ENCODE data around the gene SEPHS1.

Gene SEPHS1

DNA sequence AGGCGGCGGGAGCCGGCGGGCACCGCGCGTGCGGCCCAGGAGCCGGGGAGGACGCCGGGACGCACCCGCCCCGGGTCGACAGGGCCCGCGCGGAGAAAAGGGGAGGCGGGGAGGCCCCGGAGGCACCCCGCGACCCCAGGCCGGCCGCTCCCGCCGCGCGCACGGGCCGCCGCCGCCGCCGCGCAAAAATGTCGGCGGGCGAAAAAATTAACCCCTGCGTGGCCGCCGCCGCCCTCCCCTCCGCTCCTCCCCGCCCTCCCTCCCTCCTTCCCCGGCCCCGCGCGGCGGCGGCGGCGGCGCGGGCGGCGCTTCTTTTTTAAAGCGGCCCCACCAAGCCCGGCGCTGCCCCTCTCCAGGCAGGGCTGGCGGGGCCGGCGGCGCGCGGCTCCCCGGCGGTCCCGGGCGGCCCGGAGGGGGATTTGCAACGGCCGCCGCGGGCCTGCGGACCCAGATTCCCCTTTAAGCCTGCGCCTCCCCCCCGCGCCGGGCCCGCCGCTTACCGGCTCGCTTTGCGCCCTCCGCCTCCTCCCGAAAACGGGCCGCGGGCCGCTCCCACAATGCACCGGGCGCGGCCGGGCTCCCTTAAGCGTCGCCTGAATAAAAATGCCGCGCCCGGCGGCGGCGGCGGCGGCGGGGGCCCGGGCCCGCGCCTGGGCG is 465 bp downstream of the SEPHS1 start:
- ChIA-PET POLR2A (no interaction called here), CTCF (no interaction called here)
- Histone ChIP-seq H3K4me1 (ENCODE audit: control insufficient read depth, insufficient read depth, low read length) (no peaks in the 10 kb centered on the region; the same call in 1 of the 2 replicates), H3K36me3 (ENCODE audit: control insufficient read depth in 2 of 2, insufficient read depth in 1 of 2, low read length in 2 of 2) (peaks cover 6 to 22% of the 10 kb centered on the region in 2 experiments), H3K9me3 (ENCODE audit: control insufficient read depth, insufficient read depth, low read depth, low read length) (no peaks in the 10 kb centered on the region), H3K4me3 (ENCODE audit: low read depth, low read length) (peak overlapping the region; percentile 66), H3K27ac (ENCODE audit: extremely low read depth, low read depth, low read length) (peak overlapping the region; percentile 98)
- TF ChIP-seq, protein P1, sequence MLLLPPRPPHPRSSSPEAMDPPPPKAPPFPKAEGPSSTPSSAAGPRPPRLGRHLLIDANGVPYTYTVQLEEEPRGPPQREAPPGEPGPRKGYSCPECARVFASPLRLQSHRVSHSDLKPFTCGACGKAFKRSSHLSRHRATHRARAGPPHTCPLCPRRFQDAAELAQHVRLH (tag by site-specific recombination; IDR thresholded peaks at IDR 0.05) = no peak
- TF ChIP-seq ZIC2 (tag by site-specific recombination; IDR thresholded peaks at IDR 0.05) = no peak
- no peak for TF ChIP-seq KLF10 (tag by site-specific recombination; IDR thresholded peaks at IDR 0.05)
- TF ChIP-seq ZNF184 (tag by site-specific recombination; IDR thresholded peaks at IDR 0.05) = no peak
- TF ChIP-seq HOXA7 (CRISPR knock-in tag; IDR thresholded peaks at IDR 0.05; ENCODE audit: borderline replicate concordance) = no peak
- peak; percentile 94 for TF ChIP-seq ZFP69B (tag by site-specific recombination; IDR thresholded peaks at IDR 0.05)
- TF ChIP-seq ZNF76 (tag by site-specific recombination; IDR thresholded peaks at IDR 0.05; ENCODE audit: borderline replicate concordance, low read depth) = peak; percentile 80
- peak; percentile 36 for TF ChIP-seq ZSCAN30 (tag by site-specific recombination; IDR thresholded peaks at IDR 0.05)
- TF ChIP-seq, protein P2, sequence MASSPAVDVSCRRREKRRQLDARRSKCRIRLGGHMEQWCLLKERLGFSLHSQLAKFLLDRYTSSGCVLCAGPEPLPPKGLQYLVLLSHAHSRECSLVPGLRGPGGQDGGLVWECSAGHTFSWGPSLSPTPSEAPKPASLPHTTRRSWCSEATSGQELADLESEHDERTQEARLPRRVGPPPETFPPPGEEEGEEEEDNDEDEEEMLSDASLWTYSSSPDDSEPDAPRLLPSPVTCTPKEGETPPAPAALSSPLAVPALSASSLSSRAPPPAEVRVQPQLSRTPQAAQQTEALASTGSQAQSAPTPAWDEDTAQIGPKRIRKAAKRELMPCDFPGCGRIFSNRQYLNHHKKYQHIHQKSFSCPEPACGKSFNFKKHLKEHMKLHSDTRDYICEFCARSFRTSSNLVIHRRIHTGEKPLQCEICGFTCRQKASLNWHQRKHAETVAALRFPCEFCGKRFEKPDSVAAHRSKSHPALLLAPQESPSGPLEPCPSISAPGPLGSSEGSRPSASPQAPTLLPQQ (tag by site-specific recombination; IDR thresholded peaks at IDR 0.05) = peak; percentile 98

DNA sequence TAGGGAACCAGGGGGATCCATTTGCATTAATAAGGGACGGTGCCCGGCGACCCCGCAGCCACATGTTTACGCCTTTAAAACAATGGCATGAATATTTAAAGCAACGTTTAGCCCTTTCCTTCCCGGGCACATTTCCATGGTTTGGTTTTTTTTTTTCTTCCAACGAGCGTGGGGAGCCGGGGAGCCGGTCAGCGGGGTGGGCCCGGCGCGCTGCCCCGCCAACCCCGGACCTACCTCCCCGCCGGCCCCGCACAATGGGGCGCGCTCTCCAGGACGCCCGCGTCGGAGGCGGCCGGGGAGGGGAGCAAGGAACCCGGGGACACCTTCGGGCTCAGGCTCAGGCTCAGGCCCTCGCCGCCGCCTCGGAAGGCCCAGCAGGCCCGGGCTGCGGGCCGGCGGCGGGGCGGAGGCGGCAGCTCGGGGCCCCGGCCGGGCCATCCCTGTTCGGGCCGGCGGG is 1.0 kb downstream of the SEPHS1 start:
- peak overlapping the region; percentile 66 for H3K4me3 ChIP-seq (ENCODE audit: low read depth, low read length)
- no peaks in the 10 kb centered on the region for H3K9me3 ChIP-seq (ENCODE audit: control insufficient read depth, insufficient read depth, low read depth, low read length)
- ChIA-PET POLR2A (no interaction called here), CTCF (no interaction called here)
- H3K4me1 ChIP-seq (ENCODE audit: control insufficient read depth, insufficient read depth, low read length) = no peaks in the 10 kb centered on the region; the same call in 1 of the 2 replicates
- H3K27ac ChIP-seq (ENCODE audit: extremely low read depth, low read depth, low read length) = peak overlapping the region; percentile 98
- peaks cover 10 to 25% of the 10 kb centered on the region in 2 experiments for H3K36me3 ChIP-seq (ENCODE audit: control insufficient read depth in 2 of 2, insufficient read depth in 1 of 2, low read length in 2 of 2)
- TF ChIP-seq KLF8 (tag by site-specific recombination; IDR thresholded peaks at IDR 0.05) (0 out of 2 replicates have a peak, but pooled peaks have one; percentile 16), ZNF114 (tag by site-specific recombination; IDR thresholded peaks at IDR 0.05) (no peak), ZBTB20 (tag by site-specific recombination; IDR thresholded peaks at IDR 0.05) (peak; percentile 96), ZNF324 (tag by site-specific recombination; IDR thresholded peaks at IDR 0.05) (no peak), ZBTB8A (tag by site-specific recombination; IDR thresholded peaks at IDR 0.05) (peak; percentile 79), ZNF660 (tag by site-specific recombination; IDR thresholded peaks at IDR 0.05) (peak; percentile 34; the same call in 1 of the 2 replicates), ZFP69B (tag by site-specific recombination; IDR thresholded peaks at IDR 0.05) (peak; percentile 80), ZBTB1 (tag by site-specific recombination; IDR thresholded peaks at IDR 0.05) (no peak), ZNF335 (tag by site-specific recombination; conservative IDR thresholded peaks at IDR 0.05) (peak; percentile 64), ZBTB48 (tag by site-specific recombination; IDR thresholded peaks at IDR 0.05) (peak; percentile 75), GLIS2 (tag by site-specific recombination; IDR thresholded peaks at IDR 0.05) (peak; percentile 78), ZNF266 (tag by site-specific recombination; IDR thresholded peaks at IDR 0.05; ENCODE audit: low read depth) (no peak), ZIC2 (tag by site-specific recombination; IDR thresholded peaks at IDR 0.05) (peak; percentile 64), AEBP2 (tag by site-specific recombination; IDR thresholded peaks at IDR 0.05; ENCODE audit: borderline replicate concordance) (no peak)
- TF ChIP-seq, protein P3, sequence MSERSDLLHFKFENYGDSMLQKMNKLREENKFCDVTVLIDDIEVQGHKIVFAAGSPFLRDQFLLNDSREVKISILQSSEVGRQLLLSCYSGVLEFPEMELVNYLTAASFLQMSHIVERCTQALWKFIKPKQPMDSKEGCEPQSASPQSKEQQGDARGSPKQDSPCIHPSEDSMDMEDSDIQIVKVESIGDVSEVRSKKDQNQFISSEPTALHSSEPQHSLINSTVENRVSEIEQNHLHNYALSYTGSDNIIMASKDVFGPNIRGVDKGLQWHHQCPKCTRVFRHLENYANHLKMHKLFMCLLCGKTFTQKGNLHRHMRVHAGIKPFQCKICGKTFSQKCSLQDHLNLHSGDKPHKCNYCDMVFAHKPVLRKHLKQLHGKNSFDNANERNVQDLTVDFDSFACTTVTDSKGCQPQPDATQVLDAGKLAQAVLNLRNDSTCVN (tag by site-specific recombination; optimal IDR thresholded peaks at IDR 0.05) = peak; percentile 60
- TF ChIP-seq, protein P4, sequence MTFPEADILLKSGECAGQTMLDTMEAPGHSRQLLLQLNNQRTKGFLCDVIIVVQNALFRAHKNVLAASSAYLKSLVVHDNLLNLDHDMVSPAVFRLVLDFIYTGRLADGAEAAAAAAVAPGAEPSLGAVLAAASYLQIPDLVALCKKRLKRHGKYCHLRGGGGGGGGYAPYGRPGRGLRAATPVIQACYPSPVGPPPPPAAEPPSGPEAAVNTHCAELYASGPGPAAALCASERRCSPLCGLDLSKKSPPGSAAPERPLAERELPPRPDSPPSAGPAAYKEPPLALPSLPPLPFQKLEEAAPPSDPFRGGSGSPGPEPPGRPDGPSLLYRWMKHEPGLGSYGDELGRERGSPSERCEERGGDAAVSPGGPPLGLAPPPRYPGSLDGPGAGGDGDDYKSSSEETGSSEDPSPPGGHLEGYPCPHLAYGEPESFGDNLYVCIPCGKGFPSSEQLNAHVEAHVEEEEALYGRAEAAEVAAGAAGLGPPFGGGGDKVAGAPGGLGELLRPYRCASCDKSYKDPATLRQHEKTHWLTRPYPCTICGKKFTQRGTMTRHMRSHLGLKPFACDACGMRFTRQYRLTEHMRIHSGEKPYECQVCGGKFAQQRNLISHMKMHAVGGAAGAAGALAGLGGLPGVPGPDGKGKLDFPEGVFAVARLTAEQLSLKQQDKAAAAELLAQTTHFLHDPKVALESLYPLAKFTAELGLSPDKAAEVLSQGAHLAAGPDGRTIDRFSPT (tag by site-specific recombination; IDR thresholded peaks at IDR 0.05) = no peak
- TF ChIP-seq, protein P2 (tag by site-specific recombination; IDR thresholded peaks at IDR 0.05) = peak; percentile 89
- TF ChIP-seq, protein P5, sequence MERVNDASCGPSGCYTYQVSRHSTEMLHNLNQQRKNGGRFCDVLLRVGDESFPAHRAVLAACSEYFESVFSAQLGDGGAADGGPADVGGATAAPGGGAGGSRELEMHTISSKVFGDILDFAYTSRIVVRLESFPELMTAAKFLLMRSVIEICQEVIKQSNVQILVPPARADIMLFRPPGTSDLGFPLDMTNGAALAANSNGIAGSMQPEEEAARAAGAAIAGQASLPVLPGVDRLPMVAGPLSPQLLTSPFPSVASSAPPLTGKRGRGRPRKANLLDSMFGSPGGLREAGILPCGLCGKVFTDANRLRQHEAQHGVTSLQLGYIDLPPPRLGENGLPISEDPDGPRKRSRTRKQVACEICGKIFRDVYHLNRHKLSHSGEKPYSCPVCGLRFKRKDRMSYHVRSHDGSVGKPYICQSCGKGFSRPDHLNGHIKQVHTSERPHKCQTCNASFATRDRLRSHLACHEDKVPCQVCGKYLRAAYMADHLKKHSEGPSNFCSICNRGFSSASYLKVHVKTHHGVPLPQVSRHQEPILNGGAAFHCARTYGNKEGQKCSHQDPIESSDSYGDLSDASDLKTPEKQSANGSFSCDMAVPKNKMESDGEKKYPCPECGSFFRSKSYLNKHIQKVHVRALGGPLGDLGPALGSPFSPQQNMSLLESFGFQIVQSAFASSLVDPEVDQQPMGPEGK (tag by site-specific recombination; IDR thresholded peaks at IDR 0.05) = peak; percentile 29; the same call in 1 of the 2 replicates

All from HEK293 (cell line).